Panc1 (cell line): ENCODE results near the gene NPSR1.

Experiments used
- POLR2AphosphoS5 ChIP-seq: IDR thresholded peaks from 2 replicates; pipeline ENCODE4 v1.6.1; 2012; ENCODE audit warnings: mild to moderate bottlenecking, low read depth, low read length, moderate library complexity
- SIN3A ChIP-seq: IDR thresholded peaks from 2 replicates; pipeline ENCODE4 v1.6.1; 2012; ENCODE audit warnings: low read depth, mild to moderate bottlenecking, low read length, moderate library complexity, borderline replicate concordance; ENCODE audit not compliant: insufficient read depth
- TCF7L2 ChIP-seq: IDR thresholded peaks from 2 replicates; pipeline ENCODE4 v1.6.1; 2011; ENCODE audit warnings: mild to moderate bottlenecking, low read depth, low read length, inconsistent platforms
- TF ChIP-seq, protein P1 (sequence below): fragments of 450-650 bp; IDR thresholded peaks from 2 replicates; pipeline ENCODE4 v1.5.1; 2017; ENCODE audit warnings: mild to moderate bottlenecking
- TF ChIP-seq, protein P2 (sequence below), 2 experiments: IDR thresholded peaks; 2 replicates each; pipeline ENCODE4 v1.6.1; 2011 to 2012; ENCODE audit warnings: low read depth in 2 of 2, control low read depth in 1 of 2, low read length in 1 of 2, mild to moderate bottlenecking in 1 of 2, moderate library complexity in 1 of 2; ENCODE audit not compliant: insufficient read depth in 1 of 2

DNA sequence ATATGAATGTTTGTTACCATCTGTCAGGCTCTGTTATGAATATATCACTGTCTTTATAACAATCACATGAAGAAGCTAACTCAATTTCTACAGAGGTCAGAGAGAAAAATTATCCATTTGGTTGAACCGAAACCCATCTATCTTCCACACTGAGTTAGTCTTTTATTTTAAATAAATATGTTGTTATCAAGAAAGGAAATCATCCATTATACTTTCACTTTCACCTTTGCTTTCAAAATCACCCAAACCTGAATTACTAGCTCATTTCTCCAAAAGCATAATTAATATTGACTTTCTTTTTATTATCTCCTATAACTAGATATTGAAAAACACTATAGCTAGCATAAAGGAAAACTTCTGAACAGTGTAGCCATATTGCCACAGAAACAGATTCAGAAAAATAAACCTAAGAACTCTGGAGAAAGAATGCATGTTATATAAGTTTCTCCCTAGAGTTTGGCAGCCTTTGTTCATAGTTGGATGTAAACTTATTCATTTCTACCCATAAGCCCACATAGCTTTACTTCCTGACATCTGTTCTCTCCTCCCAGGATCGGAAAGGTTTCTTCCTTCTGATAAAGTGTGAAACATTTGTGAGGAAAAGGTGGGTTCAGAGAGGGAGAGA is 66.0 kb downstream of the NPSR1 start:
- TF ChIP-seq, protein P1, sequence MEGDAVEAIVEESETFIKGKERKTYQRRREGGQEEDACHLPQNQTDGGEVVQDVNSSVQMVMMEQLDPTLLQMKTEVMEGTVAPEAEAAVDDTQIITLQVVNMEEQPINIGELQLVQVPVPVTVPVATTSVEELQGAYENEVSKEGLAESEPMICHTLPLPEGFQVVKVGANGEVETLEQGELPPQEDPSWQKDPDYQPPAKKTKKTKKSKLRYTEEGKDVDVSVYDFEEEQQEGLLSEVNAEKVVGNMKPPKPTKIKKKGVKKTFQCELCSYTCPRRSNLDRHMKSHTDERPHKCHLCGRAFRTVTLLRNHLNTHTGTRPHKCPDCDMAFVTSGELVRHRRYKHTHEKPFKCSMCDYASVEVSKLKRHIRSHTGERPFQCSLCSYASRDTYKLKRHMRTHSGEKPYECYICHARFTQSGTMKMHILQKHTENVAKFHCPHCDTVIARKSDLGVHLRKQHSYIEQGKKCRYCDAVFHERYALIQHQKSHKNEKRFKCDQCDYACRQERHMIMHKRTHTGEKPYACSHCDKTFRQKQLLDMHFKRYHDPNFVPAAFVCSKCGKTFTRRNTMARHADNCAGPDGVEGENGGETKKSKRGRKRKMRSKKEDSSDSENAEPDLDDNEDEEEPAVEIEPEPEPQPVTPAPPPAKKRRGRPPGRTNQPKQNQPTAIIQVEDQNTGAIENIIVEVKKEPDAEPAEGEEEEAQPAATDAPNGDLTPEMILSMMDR: no peak
- no peak for TF ChIP-seq TCF7L2
- TF ChIP-seq POLR2AphosphoS5: no peak
- no peak for TF ChIP-seq SIN3A
- TF ChIP-seq, protein P2, sequence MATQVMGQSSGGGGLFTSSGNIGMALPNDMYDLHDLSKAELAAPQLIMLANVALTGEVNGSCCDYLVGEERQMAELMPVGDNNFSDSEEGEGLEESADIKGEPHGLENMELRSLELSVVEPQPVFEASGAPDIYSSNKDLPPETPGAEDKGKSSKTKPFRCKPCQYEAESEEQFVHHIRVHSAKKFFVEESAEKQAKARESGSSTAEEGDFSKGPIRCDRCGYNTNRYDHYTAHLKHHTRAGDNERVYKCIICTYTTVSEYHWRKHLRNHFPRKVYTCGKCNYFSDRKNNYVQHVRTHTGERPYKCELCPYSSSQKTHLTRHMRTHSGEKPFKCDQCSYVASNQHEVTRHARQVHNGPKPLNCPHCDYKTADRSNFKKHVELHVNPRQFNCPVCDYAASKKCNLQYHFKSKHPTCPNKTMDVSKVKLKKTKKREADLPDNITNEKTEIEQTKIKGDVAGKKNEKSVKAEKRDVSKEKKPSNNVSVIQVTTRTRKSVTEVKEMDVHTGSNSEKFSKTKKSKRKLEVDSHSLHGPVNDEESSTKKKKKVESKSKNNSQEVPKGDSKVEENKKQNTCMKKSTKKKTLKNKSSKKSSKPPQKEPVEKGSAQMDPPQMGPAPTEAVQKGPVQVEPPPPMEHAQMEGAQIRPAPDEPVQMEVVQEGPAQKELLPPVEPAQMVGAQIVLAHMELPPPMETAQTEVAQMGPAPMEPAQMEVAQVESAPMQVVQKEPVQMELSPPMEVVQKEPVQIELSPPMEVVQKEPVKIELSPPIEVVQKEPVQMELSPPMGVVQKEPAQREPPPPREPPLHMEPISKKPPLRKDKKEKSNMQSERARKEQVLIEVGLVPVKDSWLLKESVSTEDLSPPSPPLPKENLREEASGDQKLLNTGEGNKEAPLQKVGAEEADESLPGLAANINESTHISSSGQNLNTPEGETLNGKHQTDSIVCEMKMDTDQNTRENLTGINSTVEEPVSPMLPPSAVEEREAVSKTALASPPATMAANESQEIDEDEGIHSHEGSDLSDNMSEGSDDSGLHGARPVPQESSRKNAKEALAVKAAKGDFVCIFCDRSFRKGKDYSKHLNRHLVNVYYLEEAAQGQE (IDR thresholded peaks at IDR 0.05; ENCODE audit: insufficient read depth in 1 of 2, low read depth in 2 of 2, low read length in 1 of 2): no peak
